Keratinocyte (primary cell): ENCODE measurements around the gene NUDT3.

Experiments used
- EZH2 ChIP-seq: IDR thresholded peaks from one replicate; pipeline ENCODE4 v1.6.1; 2012; ENCODE audit warnings: inconsistent platforms, mild to moderate bottlenecking, low read length, moderate library complexity
- TF ChIP-seq, protein P1 (sequence below), 3 experiments: IDR thresholded peaks in 1 of 3; conservative IDR thresholded peaks in 1 of 3; optimal IDR thresholded peaks in 1 of 3; 2 replicates in 2 of 3; 3 replicates in 1 of 3; pipeline versions ENCODE3 to v1.5.1; 2011; ENCODE audit warnings: low read length in 3 of 3, mild to moderate bottlenecking in 3 of 3, moderate library complexity in 2 of 3, control low read depth in 1 of 3, inconsistent platforms in 1 of 3; ENCODE audit not compliant: insufficient read depth in 2 of 3; ENCODE audit errors: extremely low read depth in 1 of 3

DNA sequence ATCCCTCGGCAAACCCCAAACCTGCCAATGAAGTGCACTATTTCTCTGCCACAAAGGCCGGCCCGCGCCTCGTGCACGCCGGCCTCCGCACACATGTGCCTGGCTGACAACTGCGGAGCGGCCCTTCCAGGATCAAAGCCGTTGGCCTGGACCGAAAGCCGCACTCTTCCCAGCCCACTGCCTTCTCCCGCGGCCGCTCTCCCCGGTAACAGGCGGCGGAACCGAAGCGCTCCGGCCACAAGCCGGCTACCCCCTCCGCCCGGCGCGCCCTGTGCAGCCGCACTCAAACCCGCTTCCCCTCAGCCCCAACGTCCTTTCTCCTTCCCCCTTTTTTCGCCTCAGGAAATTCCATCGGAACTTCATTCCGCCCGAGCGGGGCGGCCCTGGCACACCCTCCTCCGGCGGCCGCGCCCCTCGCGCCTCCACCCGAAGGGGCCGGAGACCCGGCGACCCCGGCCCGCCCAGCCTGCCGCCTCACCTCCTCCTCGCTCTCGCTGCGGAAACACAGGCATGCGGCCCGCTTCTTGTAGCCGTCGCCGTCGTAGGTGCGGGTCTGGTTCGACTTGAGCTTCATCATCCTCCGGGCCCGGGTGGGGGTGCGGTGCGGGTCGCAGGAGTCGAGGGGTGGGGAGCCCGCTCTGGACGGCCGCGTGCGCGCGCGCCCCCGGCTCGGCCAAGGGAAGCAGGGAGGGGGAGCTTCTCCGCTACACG is 528 bp downstream of the NUDT3 start:
- TF ChIP-seq, protein P1, sequence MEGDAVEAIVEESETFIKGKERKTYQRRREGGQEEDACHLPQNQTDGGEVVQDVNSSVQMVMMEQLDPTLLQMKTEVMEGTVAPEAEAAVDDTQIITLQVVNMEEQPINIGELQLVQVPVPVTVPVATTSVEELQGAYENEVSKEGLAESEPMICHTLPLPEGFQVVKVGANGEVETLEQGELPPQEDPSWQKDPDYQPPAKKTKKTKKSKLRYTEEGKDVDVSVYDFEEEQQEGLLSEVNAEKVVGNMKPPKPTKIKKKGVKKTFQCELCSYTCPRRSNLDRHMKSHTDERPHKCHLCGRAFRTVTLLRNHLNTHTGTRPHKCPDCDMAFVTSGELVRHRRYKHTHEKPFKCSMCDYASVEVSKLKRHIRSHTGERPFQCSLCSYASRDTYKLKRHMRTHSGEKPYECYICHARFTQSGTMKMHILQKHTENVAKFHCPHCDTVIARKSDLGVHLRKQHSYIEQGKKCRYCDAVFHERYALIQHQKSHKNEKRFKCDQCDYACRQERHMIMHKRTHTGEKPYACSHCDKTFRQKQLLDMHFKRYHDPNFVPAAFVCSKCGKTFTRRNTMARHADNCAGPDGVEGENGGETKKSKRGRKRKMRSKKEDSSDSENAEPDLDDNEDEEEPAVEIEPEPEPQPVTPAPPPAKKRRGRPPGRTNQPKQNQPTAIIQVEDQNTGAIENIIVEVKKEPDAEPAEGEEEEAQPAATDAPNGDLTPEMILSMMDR (optimal IDR thresholded peaks at IDR 0.05 in 1 of 3, IDR thresholded peaks at IDR 0.05 in 1 of 3, conservative IDR thresholded peaks at IDR 0.05 in 1 of 3; ENCODE audit: extremely low read depth in 1 of 3, insufficient read depth in 2 of 3, low read length in 3 of 3) = no peak
- no peak for TF ChIP-seq EZH2
